Gastroesophageal sphincter (tissue), 3 donors: ENCODE measurements around the gene COX10.
"Not testable (repeated sequence)": the region's sequence is repeated elsewhere in the genome, so short reads cannot be mapped to it uniquely, and the experiment has no call there.

Experiments used
- CTCF ChIP-seq, 4 experiments: fragments of 200-600 bp in 2 of 4; fragments of 450-650 bp in 2 of 4; sonication (generic) in 1 of 4; IDR thresholded peaks; one replicate each; pipeline ENCODE4 v1.5.1; 2017 to 2019; ENCODE audit warnings: antibody characterized with exemption in 4 of 4, mild to moderate bottlenecking in 2 of 4, moderate library complexity in 2 of 4
- EP300 ChIP-seq: sonication (generic); formaldehyde crosslinking; IDR thresholded peaks from one replicate; pipeline ENCODE4 v1.6.1; 2017; ENCODE audit warnings: antibody characterized with exemption, mild to moderate bottlenecking
- POLR2AphosphoS5 ChIP-seq: sonication (generic); formaldehyde crosslinking; IDR thresholded peaks from one replicate; pipeline ENCODE4 v1.6.1; 2017; ENCODE audit warnings: antibody characterized with exemption

- TF ChIP-seq CTCF (IDR thresholded peaks at IDR 0.05); EP300; POLR2AphosphoS5: not testable (repeated sequence)
Measured at GRCh38 chr17:14176989-14177388, 107.7 kb downstream of the COX10 start.
